ENCODE data around the gene HTR2B.

HTR2B gene

DNA sequence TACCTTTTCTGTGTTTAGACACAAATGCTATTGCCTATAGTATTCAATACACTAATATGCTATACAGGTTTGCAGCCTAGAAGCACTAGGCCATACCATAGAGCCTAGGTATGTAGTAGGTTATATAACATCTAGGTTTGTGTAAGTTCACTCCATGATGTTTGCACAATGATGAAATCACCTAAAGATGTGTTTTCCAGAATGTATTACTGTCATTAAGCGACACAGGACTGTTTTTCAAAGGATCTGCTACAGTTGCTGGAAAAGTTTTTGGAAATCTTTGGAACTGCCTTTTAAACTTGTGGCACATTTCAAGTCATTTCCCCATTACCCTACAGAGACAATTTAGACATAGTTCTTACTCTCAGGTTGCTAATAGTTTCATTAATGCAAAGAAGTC is 58.9 kb downstream of the HTR2B start:
- DNase-seq (ENCODE audit: insufficient read length, low spot score) = no peak
- no peak for TF ChIP-seq POLR2A (IDR thresholded peaks at IDR 0.05; ENCODE audit: low read depth, low read length)
- no peak for TF ChIP-seq TAF1 (IDR thresholded peaks at IDR 0.05; ENCODE audit: low read depth, low read length)
- TF ChIP-seq SPI1 (IDR thresholded peaks at IDR 0.05; ENCODE audit: low read depth, low read length) = no peak
- no peak for TF ChIP-seq PAX5 (IDR thresholded peaks at IDR 0.05; ENCODE audit: insufficient read depth, low read length, severe bottlenecking)
- no peak for TF ChIP-seq POLR2AphosphoS5 (IDR thresholded peaks at IDR 0.05; ENCODE audit: low read depth, low read length)
- TF ChIP-seq POU2F2 (IDR thresholded peaks at IDR 0.05; ENCODE audit: low read depth, low read length) = no peak
- no peak for FAIRE-seq

DNA sequence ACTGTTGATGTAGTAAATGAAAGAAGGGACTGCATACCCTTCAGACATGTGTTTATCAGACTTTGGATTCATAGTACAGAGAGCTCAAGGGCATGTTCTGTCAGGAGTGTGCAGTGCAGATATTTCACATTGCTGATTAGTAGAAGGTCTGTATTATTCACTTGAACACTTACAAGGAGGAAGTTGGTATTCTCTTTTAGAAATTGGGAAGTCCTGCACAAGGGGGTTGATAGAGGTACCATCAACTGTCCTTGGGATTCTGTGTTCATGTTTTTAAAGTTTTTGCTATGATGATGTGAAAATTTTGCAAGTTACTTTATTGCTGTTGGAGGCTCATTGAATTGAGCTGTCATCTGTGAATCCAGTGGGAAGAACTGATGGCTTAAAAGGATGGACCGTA is 61.5 kb downstream of the HTR2B start:
- no peak for DNase-seq (ENCODE audit: insufficient read length, low spot score)
- no peak for FAIRE-seq
- TF ChIP-seq POLR2A (IDR thresholded peaks at IDR 0.05; ENCODE audit: low read depth, low read length) = no peak
- TF ChIP-seq TAF1 (IDR thresholded peaks at IDR 0.05; ENCODE audit: low read depth, low read length) = no peak
- no peak for TF ChIP-seq POU2F2 (IDR thresholded peaks at IDR 0.05; ENCODE audit: low read depth, low read length)
- TF ChIP-seq SPI1 (IDR thresholded peaks at IDR 0.05; ENCODE audit: low read depth, low read length) = no peak
- TF ChIP-seq POLR2AphosphoS5 (IDR thresholded peaks at IDR 0.05; ENCODE audit: low read depth, low read length) = no peak
- TF ChIP-seq PAX5 (IDR thresholded peaks at IDR 0.05; ENCODE audit: insufficient read depth, low read length, severe bottlenecking) = no peak

DNA sequence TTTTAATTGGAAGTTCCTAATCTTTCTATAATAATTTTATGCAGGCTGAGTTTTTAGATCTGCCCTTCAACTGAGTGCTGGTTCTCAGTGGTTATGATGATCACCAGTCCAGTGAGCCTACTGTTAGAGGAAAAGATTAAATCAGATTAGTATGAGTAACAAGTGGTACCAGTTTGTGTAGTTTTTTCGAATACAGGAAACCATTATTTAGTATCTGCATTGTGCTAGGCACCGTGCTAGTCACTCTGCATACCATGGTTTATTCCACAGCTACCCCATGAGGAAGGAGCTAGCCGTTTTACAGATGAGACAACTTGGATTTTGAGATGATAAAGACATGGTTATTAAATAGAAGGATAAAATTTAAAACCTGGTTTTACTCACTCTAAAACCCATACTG is 62.1 kb downstream of the HTR2B start:
- no peak for TF ChIP-seq POLR2A (IDR thresholded peaks at IDR 0.05; ENCODE audit: low read depth, low read length)
- TF ChIP-seq SPI1 (IDR thresholded peaks at IDR 0.05; ENCODE audit: low read depth, low read length) = no peak
- no peak for TF ChIP-seq POLR2AphosphoS5 (IDR thresholded peaks at IDR 0.05; ENCODE audit: low read depth, low read length)
- no peak for TF ChIP-seq PAX5 (IDR thresholded peaks at IDR 0.05; ENCODE audit: insufficient read depth, low read length, severe bottlenecking)
- TF ChIP-seq POU2F2 (IDR thresholded peaks at IDR 0.05; ENCODE audit: low read depth, low read length) = no peak
- TF ChIP-seq TAF1 (IDR thresholded peaks at IDR 0.05; ENCODE audit: low read depth, low read length) = no peak
- DNase-seq (ENCODE audit: insufficient read length, low spot score) (no peak), FAIRE-seq (no peak)

- TF ChIP-seq PAX5 (IDR thresholded peaks at IDR 0.05; ENCODE audit: insufficient read depth, low read length, severe bottlenecking) (no peak), POLR2A (IDR thresholded peaks at IDR 0.05; ENCODE audit: low read depth, low read length) (no peak)
- FAIRE-seq (no peak), DNase-seq (ENCODE audit: insufficient read length, low spot score) (no peak)
These were observed 65.1 kb downstream of the HTR2B start for GRCh38 chr2:231059756-231060155.

DNA sequence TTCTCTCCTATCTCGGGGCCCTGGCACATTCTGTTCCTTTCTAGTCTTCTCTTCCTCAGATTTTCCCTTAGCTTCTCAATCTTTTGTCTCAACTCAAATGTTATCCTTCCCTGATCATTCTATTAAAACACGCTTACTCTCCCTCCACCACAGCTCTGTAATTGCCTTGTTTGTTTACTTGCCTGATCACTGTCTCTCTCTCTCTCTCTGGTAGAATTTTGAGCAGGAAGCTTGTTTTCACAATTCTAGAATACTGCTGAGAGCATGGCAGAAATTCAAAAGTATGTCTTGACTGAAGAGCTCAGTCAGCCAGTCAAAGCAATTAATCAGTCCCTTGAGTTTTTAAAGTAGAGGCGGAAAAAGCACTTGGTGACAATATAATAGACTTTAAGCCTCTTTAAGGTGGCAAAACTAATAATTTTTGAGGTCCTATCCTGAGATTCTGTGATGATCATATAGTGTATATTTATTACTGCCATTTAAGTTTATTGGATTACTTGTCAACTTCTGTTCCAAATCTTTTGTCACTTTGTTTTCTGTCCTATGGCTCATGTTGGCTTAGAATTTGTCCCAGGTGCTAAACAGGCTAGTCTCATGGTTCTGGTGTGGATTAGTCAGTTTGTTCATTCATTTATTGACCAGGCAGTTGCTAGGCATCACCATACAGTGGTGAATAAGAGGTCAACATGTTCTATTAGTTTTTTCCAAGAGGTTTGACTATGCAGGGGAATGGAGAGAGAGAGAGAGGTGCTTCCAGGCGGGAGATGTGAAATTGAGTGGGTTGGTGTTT is 65.9 kb downstream of the HTR2B start:
- no peak for DNase-seq (ENCODE audit: insufficient read length, low spot score)
- TF ChIP-seq POLR2AphosphoS5 (IDR thresholded peaks at IDR 0.05; ENCODE audit: low read depth, low read length) = no peak
- no peak for TF ChIP-seq POLR2A (IDR thresholded peaks at IDR 0.05; ENCODE audit: low read depth, low read length)
- no peak for TF ChIP-seq SPI1 (IDR thresholded peaks at IDR 0.05; ENCODE audit: low read depth, low read length)
- no peak for TF ChIP-seq TAF1 (IDR thresholded peaks at IDR 0.05; ENCODE audit: low read depth, low read length)
- no peak for TF ChIP-seq POU2F2 (IDR thresholded peaks at IDR 0.05; ENCODE audit: low read depth, low read length)
- no peak for TF ChIP-seq PAX5 (IDR thresholded peaks at IDR 0.05; ENCODE audit: insufficient read depth, low read length, severe bottlenecking)
- FAIRE-seq = no peak

Measured in GM12891 (cell line).